Left lung (tissue), 10 donors: ENCODE data around the gene IREB2. TPM values are rescaled to one million over a fixed set of nuclear protein-coding genes. Genes with fewer than 3 reads are reported as not detected.

Experiments
- ATAC-seq: fragments of 200-7000 bp; cut with Tn5 transposase; one replicate; pipeline ENCODE4 v1.9.1; 2020; ENCODE audit warnings: moderate library complexity
- DNase-seq, 4 donors: peaks; one replicate each; pipeline ENCODE4 v3.0.0-alpha.2; 2013 to 2020
- H3K27ac ChIP-seq, 2 donors: fragments of 200-600 bp; sonication (generic) in 1 of 2; one replicate each; pipeline versions ENCODE4 v1.5.0 to v1.8.0; 2020 to 2021
- H3K27me3 ChIP-seq, 2 donors: fragments of 200-600 bp; sonication (generic) in 1 of 2; one replicate each; pipeline versions ENCODE4 v1.5.0 to v1.8.0; 2020 to 2021
- H3K36me3 ChIP-seq, 2 donors: fragments of 200-600 bp; sonication (generic) in 1 of 2; one replicate each; pipeline versions ENCODE4 v1.5.0 to v1.8.0; 2020 to 2021
- H3K4me1 ChIP-seq, 2 donors: fragments of 200-600 bp; one replicate each; pipeline ENCODE4 v1.8.0; 2021
- H3K4me3 ChIP-seq, 2 donors: fragments of 200-600 bp; sonication (generic) in 1 of 2; one replicate each; pipeline versions ENCODE4 v1.5.0 to v1.8.0; 2020 to 2021; ENCODE audit warnings: mild to moderate bottlenecking in 1 of 2
- H3K9me3 ChIP-seq, 2 donors: fragments of 200-600 bp; sonication (generic) in 1 of 2; one replicate each; pipeline versions ENCODE4 v1.5.0 to v1.8.0; 2020 to 2021
- intact Hi-C, 2 donors: fragments of 100-400 bp; cut with DNase I; formaldehyde crosslinking; loops; one replicate each; pipeline versions ENCODE4 v1.11.2 to v1.14.2; 2022
- polyA plus RNA-seq, 6 donors: library from polyadenylated mRNA; unstranded; fragments of 120-200 nt; gene quantifications; one replicate each; pipeline ENCODE4 v1.2.1, GENCODE V29; 2013; ENCODE audit not compliant: insufficient read length in 6 of 6
- total RNA-seq, 2 donors: library from RNA; stranded (reverse); fragmentation: NEBNext Ultra II Directional; extraction: Animal tissue kit (Norgen Biotek cat#: 25700); gene quantifications; one replicate each; pipeline ENCODE4 v1.2.1, GENCODE V29; 2021
- TF ChIP-seq, protein P1 (sequence below), 2 donors: fragments of 200-600 bp; sonication (generic) in 1 of 2; IDR thresholded peaks; one replicate each; pipeline versions ENCODE4 v1.5.0 to v1.8.0; 2021; ENCODE audit warnings: antibody characterized with exemption in 2 of 2
- donor health status: DM: no; HTN: yes; CAD: no.
- donor health status: DM: no; HTN: no; CAD: no.

Gene IREB2
- total and polyA plus RNA-seq, 8 donors = 42.3 to 81.8 (median 70.8) TPM

DNA sequence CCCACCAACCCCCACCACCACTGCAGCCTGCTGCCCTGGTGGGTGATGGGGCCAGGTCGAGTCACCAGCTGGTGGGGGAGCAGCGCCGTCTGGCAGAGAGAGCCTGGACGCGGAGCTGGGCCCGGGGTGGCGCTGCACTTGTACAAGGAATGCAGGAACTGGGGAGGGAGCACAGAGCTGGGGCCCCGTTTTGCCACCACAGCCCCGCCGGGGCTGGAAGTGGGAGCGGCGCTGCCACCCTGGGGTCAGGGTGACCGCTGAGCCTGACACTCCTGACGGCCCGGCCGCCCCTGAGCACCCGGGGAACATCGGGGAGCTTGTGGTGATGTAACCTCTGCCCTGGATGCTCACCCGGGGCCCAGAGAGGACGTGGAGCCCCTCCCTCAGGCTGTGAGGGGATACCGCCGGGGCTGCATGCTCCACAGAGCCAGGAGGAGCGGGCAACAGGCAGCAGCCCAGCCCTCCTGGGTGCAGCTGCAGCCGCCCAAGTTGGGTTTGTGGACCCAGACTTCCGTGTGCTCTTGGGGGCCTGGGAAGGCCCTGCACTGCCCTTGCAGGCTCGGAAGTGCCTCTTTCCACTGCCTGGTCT is 32.6 kb upstream of the IREB2 start:
- intact Hi-C loops = no loop called here
- Histone ChIP-seq H3K4me1 (no peaks in the 10 kb centered on the region), H3K9me3 (no peaks in the 10 kb centered on the region), H3K27ac (no peak overlapping the region), H3K4me3 (no peak overlapping the region), H3K27me3 (peaks cover 0 to 11% of the 10 kb centered on the region in 2 donors), H3K36me3 (no peaks in the 10 kb centered on the region)
- ATAC-seq (no peak), DNase-seq (peak in 1 of 4 donors; percentile 71)
- TF ChIP-seq, protein P1, sequence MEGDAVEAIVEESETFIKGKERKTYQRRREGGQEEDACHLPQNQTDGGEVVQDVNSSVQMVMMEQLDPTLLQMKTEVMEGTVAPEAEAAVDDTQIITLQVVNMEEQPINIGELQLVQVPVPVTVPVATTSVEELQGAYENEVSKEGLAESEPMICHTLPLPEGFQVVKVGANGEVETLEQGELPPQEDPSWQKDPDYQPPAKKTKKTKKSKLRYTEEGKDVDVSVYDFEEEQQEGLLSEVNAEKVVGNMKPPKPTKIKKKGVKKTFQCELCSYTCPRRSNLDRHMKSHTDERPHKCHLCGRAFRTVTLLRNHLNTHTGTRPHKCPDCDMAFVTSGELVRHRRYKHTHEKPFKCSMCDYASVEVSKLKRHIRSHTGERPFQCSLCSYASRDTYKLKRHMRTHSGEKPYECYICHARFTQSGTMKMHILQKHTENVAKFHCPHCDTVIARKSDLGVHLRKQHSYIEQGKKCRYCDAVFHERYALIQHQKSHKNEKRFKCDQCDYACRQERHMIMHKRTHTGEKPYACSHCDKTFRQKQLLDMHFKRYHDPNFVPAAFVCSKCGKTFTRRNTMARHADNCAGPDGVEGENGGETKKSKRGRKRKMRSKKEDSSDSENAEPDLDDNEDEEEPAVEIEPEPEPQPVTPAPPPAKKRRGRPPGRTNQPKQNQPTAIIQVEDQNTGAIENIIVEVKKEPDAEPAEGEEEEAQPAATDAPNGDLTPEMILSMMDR (IDR thresholded peaks at IDR 0.05) = no peak

DNA sequence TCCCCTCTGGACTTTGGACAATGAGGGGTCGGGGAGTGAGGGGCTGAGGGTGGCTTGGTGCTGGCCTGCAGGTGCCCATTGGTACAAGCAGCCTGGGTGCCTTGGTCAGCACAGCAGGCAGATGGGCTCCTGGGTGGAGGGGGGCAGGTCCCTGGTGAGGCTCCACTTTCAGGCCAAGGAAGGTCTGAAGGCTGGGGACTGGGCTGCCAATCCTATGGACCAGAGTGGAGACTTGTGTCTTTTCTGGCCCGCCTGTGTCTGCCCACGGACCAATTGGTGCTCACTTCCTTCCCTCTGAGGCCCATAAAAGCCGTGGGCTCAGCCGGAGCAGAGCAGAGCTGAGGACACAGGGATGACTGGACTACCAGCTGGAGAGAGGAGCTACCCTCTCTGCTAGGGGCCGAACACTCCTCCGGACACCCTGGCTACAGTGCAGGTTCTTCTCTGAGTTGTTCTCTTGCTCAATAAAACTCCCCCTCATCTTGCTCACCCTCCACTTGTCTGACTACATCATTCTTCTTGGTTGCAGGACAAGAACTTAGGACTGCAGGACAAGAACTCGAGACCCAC is 31.9 kb upstream of the IREB2 start:
- Histone ChIP-seq H3K4me1 (no peaks in the 10 kb centered on the region), H3K9me3 (no peaks in the 10 kb centered on the region), H3K27me3 (peaks cover 0 to 11% of the 10 kb centered on the region in 2 donors), H3K36me3 (no peaks in the 10 kb centered on the region), H3K4me3 (no peak overlapping the region), H3K27ac (no peak overlapping the region)
- intact Hi-C loops = no loop called here
- TF ChIP-seq, protein P1 (IDR thresholded peaks at IDR 0.05) = no peak
- no peak for DNase-seq
- no peak for ATAC-seq

DNA sequence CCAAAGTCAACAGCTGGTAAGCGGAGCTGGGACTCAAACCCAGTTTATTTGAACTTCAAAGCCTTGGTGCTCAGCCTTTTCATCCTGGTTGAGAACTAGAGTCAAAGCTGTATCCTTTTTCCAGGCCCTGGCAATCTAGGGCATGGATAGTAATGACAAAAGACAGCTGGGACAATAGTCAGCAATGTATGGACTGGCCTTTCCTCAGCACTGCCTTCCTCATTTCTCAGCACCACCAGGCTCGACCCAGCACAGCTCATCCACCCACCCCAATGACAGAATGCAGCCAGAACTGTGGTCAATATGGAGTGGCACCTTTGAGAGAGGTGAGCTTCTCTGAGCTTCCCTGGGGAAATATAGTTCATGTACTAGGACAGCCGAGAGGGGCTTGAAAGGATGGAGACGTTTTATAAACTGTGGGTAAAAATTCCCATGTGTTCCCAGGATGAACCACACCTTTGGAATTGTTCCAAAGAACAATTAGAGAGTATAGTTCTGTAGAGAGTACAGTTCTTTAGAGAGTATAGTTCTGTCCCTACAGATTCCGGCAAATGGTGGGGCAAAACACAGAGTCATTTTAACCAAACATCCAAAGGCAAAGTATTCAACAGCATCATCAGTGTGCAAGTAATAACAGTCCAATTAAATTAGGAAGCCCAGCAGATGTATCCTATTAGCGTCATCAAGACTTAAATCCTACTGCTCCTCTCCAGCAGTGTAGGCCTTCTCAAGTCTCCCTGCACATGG is 30.2 kb upstream of the IREB2 start:
- intact Hi-C loops = no loop called here
- no peak overlapping the region for H3K4me3 ChIP-seq
- H3K4me1 ChIP-seq = no peaks in the 10 kb centered on the region
- H3K36me3 ChIP-seq = no peaks in the 10 kb centered on the region
- peaks cover 0 to 11% of the 10 kb centered on the region in 2 donors for H3K27me3 ChIP-seq
- ATAC-seq (no peak), DNase-seq (no peak)
- TF ChIP-seq, protein P1 (IDR thresholded peaks at IDR 0.05) = no peak
- H3K27ac ChIP-seq = no peak overlapping the region
- no peaks in the 10 kb centered on the region for H3K9me3 ChIP-seq

DNA sequence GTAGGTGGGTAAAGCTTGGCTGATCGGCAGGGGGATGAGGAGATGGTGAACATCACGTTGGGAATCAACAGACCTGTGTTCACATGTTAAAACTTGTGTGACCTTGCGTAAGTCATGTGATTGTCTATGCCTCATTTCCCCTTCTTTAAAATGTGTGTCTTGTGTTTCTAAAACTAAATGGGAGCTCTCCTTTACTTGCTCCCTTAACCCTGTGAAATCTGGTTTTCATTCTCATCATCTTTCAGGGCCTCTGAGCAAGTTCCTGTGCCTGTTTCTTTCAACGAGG is 29.7 kb upstream of the IREB2 start:
- no peak overlapping the region for H3K4me3 ChIP-seq
- no peak overlapping the region for H3K27ac ChIP-seq
- intact Hi-C loops = no loop called here
- no peaks in the 10 kb centered on the region for H3K4me1 ChIP-seq
- no peaks in the 10 kb centered on the region for H3K9me3 ChIP-seq
- DNase-seq (no peak), ATAC-seq (no peak)
- H3K27me3 ChIP-seq = peaks cover 0 to 11% of the 10 kb centered on the region in 2 donors
- no peaks in the 10 kb centered on the region for H3K36me3 ChIP-seq
- TF ChIP-seq, protein P1 (IDR thresholded peaks at IDR 0.05) = no peak

DNA sequence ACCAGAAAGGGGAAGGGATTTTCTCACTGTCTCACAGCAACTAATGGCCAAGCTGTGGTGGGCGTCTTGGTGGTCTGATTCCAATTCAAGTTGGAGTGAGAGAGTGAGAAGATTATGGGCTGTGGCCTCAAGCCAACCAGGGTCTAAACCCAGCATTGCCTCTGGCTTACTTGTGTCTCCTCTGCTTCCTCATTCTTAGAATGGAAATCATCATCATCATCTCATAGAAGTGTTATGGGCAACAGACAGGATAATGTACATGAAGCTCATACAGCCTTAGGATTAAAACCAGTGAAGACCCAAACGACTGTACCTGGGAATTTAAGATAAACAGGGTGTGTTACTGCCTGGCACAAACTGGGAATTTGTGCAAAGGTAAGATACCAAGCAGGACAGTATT is 29.1 kb upstream of the IREB2 start:
- Histone ChIP-seq H3K4me3 (no peak overlapping the region), H3K36me3 (no peaks in the 10 kb centered on the region), H3K27me3 (peaks cover 0 to 11% of the 10 kb centered on the region in 2 donors), H3K9me3 (no peaks in the 10 kb centered on the region), H3K4me1 (no peaks in the 10 kb centered on the region), H3K27ac (no peak overlapping the region)
- ATAC-seq = no peak
- TF ChIP-seq, protein P1 (IDR thresholded peaks at IDR 0.05) = no peak
- intact Hi-C loops = no loop called here
- no peak for DNase-seq
